B cell (primary cell): Measurements from ENCODE around the gene SPAM1. TPM values are rescaled to one million over a fixed set of nuclear protein-coding genes. Genes with fewer than 3 reads are reported as not detected.

Experiments
- ATAC-seq: fragments of 200-7000 bp; cut with Tn5 transposase; one replicate; pipeline ENCODE4 v1.10.0; 2021; ENCODE audit warnings: low read depth, mild to moderate bottlenecking, moderate number of reproducible peaks, moderate library complexity
- CTCF ChIA-PET: fragments of 350-600 bp; sonication (Branson Sonifier 250); formaldehyde crosslinking; loops from one replicate; lab custom pipeline; 2021; ENCODE audit warnings: antibody characterized with exemption, inconsistent platforms; lab: Charles Lee
- POLR2A ChIA-PET: fragments of 350-600 bp; sonication (Branson Sonifier 250); formaldehyde crosslinking; loops from one replicate; lab custom pipeline; 2021; ENCODE audit warnings: antibody characterized with exemption; lab: Charles Lee
- DNase-seq: peaks from one replicate; pipeline ENCODE4 v3.0.0; 2013
- H2AFZ ChIP-seq: 2 replicates; pipeline ENCODE4 v1.6.1; 2012; ENCODE audit warnings: mild to moderate bottlenecking, low read depth, low read length; ENCODE audit not compliant: insufficient read depth, poor library complexity, severe bottlenecking
- H3K27ac ChIP-seq, 2 donors: 1 replicate in 1 of 2; 2 replicates in 1 of 2; pipeline ENCODE4 v1.5.1; 2012 to 2013; ENCODE audit warnings: low read length in 2 of 2, mild to moderate bottlenecking in 2 of 2, moderate library complexity in 1 of 2
- H3K27me3 ChIP-seq, 4 experiments: fragments of 200-600 bp in 1 of 4; sonication (generic) in 1 of 4; replicated peaks in 1 of 4; 1 replicate in 2 of 4; 2 replicates in 2 of 4; pipeline versions ENCODE4 v1.6.1 to v1.7.0; 2013 to 2016; ENCODE audit warnings: low read length in 3 of 4, mild to moderate bottlenecking in 2 of 4, mixed read lengths in 1 of 4, moderate library complexity in 1 of 4; ENCODE audit not compliant: insufficient read depth in 4 of 4, control insufficient read depth in 3 of 4; ENCODE audit errors: control extremely low read depth in 1 of 4
- H3K36me3 ChIP-seq, 2 experiments: replicated peaks in 1 of 2; 1 replicate in 1 of 2; 2 replicates in 1 of 2; pipeline versions ENCODE4 v1.6.1 to v1.7.1; 2013; ENCODE audit warnings: low read length in 1 of 2; ENCODE audit not compliant: insufficient read depth in 2 of 2, control insufficient read depth in 1 of 2; ENCODE audit errors: control extremely low read depth in 1 of 2, extremely low read depth in 1 of 2
- H3K4me1 ChIP-seq, 2 donors: fragments of 200-600 bp in 1 of 2; sonication (generic) in 1 of 2; 1 replicate in 1 of 2; 2 replicates in 1 of 2; pipeline versions ENCODE4 v1.5.1 to v1.6.1; 2013 to 2017; ENCODE audit warnings: low read length in 2 of 2; ENCODE audit not compliant: control insufficient read depth in 2 of 2, insufficient read depth in 2 of 2
- H3K4me2 ChIP-seq: replicated peaks from 2 replicates; pipeline ENCODE3; 2012; ENCODE audit warnings: mild to moderate bottlenecking, low read depth, low read length; ENCODE audit not compliant: poor library complexity, severe bottlenecking
- H3K4me3 ChIP-seq, 5 experiments: fragments of 200-600 bp in 1 of 5; sonication (generic) in 1 of 5; 1 replicate in 3 of 5; 2 replicates in 2 of 5; pipeline versions ENCODE4 v1.5.1 to v1.7.0; 2011 to 2016; ENCODE audit warnings: low read length in 4 of 5, mild to moderate bottlenecking in 4 of 5, low read depth in 2 of 5, control low read depth in 1 of 5, moderate library complexity in 1 of 5; ENCODE audit not compliant: insufficient read depth in 1 of 5; ENCODE audit errors: control extremely low read depth in 1 of 5, extremely low read depth in 1 of 5
- H3K79me2 ChIP-seq: fragments of 200-600 bp; sonication (generic); one replicate; pipeline ENCODE4 v1.6.0; 2016; ENCODE audit warnings: low read length; ENCODE audit not compliant: control insufficient read depth, insufficient read depth
- H3K9ac ChIP-seq: fragments of 200-600 bp; sonication (generic); 2 replicates; pipeline ENCODE4 v1.6.1; 2017; ENCODE audit warnings: mild to moderate bottlenecking, low read length, moderate library complexity
- H3K9me3 ChIP-seq, 3 donors: one replicate each; pipeline versions ENCODE4 v1.6.1 to v1.7.1; 2013; ENCODE audit warnings: low read length in 2 of 3; ENCODE audit not compliant: control insufficient read depth in 2 of 3, insufficient read depth in 1 of 3; ENCODE audit errors: control extremely low read depth in 1 of 3
- H4K20me1 ChIP-seq: 2 replicates; pipeline ENCODE4 v1.6.0; 2012; ENCODE audit warnings: mild to moderate bottlenecking, low read length; ENCODE audit not compliant: insufficient read depth, control insufficient read depth, poor library complexity, severe bottlenecking
- H3K27ac Mint-ChIP-seq: one replicate; pipeline ENCODE4 v1.8.0; 2021; ENCODE audit warnings: mixed read lengths
- H3K27me3 Mint-ChIP-seq: one replicate; pipeline ENCODE4 v1.8.0; 2021; ENCODE audit warnings: mixed read lengths
- H3K4me1 Mint-ChIP-seq: one replicate; pipeline ENCODE4 v1.8.0; 2021; ENCODE audit warnings: mixed read lengths
- H3K4me3 Mint-ChIP-seq: one replicate; pipeline ENCODE4 v1.8.0; 2021; ENCODE audit warnings: mixed read lengths
- H3K9me3 Mint-ChIP-seq: one replicate; pipeline ENCODE4 v1.8.0; 2022; ENCODE audit warnings: mixed read lengths; ENCODE audit not compliant: insufficient read depth
- CTCF ChIP-seq: fragments of 200-600 bp; IDR thresholded peaks from one replicate; pipeline ENCODE4 v1.8.0; 2022; ENCODE audit warnings: antibody characterized with exemption, mild to moderate bottlenecking
- EZH2 ChIP-seq: IDR thresholded peaks from 2 replicates; pipeline ENCODE4 v1.6.1; 2012; ENCODE audit warnings: borderline replicate concordance, low read depth, mild to moderate bottlenecking, moderate library complexity, low read length; ENCODE audit not compliant: insufficient read depth, poor library complexity, severe bottlenecking
- WGBS: methylation state at CpG from one replicate; pipeline ENCODE4 v1.1.5; 2013; ENCODE audit warnings: missing lambda C conversion rate; ENCODE audit not compliant: insufficient coverage; 5-methylcytosine and 5-hydroxymethylcytosine counted together
- intact Hi-C: fragments of 100-400 bp; cut with micrococcal nuclease; formaldehyde crosslinking; loops from one replicate; pipeline ENCODE4 v1.10.0; 2022
- polyA plus RNA-seq: library from polyadenylated mRNA; depleted of rRNA; stranded (reverse); fragments of >200 nt; gene quantifications from 2 replicates; pipeline ENCODE4 v1.2.3, GENCODE V29; 2012
- total RNA-seq, 2 donors: library from RNA; stranded (reverse); fragments of 120-200 nt in 1 of 2; gene quantifications; 1 replicate in 1 of 2; 2 replicates in 1 of 2; pipeline versions ENCODE4 v1.2.3 to v1.2.4, GENCODE V29; 2013 to 2022

The SPAM1 gene
- total and polyA plus RNA-seq, 2 donors (not counting 1 experiment from before 2014, with no cell fraction given) = 0.04 TPM; not detected in 1

DNA sequence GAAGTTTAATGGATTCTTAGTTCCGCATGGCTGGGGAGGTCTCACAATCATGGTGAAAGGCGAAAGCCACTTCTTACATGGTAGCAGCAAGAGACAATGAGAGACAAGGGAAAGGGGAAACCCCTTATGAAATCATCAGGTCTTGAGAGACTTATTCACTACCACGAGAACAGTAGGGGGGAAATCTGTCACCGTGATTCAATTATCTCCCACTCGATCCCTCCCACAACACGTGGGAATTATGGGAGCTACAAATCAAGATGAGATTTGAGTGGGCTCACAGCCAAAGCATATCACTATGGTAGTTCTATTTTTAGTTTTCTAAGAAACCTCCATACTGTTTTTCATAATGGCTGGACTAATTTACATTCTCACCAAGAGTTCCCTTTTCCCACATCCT, 36.7 kb downstream of the SPAM1 start:
- Mint-ChIP-seq H3K4me1 (no peaks in the 10 kb centered on the region), H3K4me3 (no peak overlapping the region), H3K27me3 (peaks cover 2% of the 10 kb centered on the region), H3K27ac (no peak overlapping the region), H3K9me3 (peaks cover 3% of the 10 kb centered on the region)
- intact Hi-C loops = no loop called here
- H3K9ac ChIP-seq = no peak overlapping the region
- no CpG with 5 or more reads among the region's 6 CpGs for WGBS
- no peaks in the 10 kb centered on the region for H3K9me3 ChIP-seq
- ChIA-PET POLR2A (no interaction called here), CTCF (no interaction called here)
- H4K20me1 ChIP-seq = no peaks in the 10 kb centered on the region
- ATAC-seq (no peak), DNase-seq (no peak)
- no peaks in the 10 kb centered on the region for H3K27me3 ChIP-seq
- no peak overlapping the region for H2AFZ ChIP-seq
- H3K79me2 ChIP-seq = no peaks in the 10 kb centered on the region
- no peak overlapping the region for H3K4me3 ChIP-seq
- no peak overlapping the region for H3K27ac ChIP-seq
- no peaks in the 10 kb centered on the region for H3K4me1 ChIP-seq
- H3K4me2 ChIP-seq = no peak overlapping the region
- H3K36me3 ChIP-seq = no peaks in the 10 kb centered on the region
- TF ChIP-seq EZH2 = no peak
- no peak for TF ChIP-seq CTCF

DNA sequence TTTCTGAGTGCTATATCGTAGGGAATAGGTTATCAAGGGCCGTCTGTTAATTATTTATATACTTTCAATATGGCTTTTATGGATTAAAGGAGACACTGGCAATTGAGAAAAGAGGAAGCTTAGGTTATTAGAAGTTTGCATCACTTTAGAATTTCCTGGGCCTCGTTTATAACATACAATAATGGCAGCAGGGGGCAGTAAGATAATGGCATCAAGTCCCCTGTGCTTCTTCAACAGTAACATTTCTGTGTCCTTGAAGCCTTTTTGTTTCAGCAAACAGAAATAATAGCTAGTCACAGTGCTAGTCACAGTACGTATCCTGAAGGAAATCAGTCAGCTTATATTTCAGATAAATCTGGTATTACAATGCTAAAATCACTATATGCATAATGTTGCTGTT, 41.9 kb downstream of the SPAM1 start:
- WGBS = no CpG with 5 or more reads among the region's 4 CpGs
- H2AFZ ChIP-seq = no peak overlapping the region
- DNase-seq = no peak
- POLR2A ChIA-PET = no interaction called here
- no peaks in the 10 kb centered on the region for H3K27me3 ChIP-seq
- TF ChIP-seq EZH2 (no peak), CTCF (no peak)
- no peaks in the 10 kb centered on the region for H4K20me1 ChIP-seq
- CTCF ChIA-PET = no interaction called here
- no peak overlapping the region for H3K27ac ChIP-seq
- Mint-ChIP-seq H3K9me3 (peaks cover 3% of the 10 kb centered on the region), H3K27ac (no peak overlapping the region), H3K4me3 (no peak overlapping the region), H3K4me1 (no peaks in the 10 kb centered on the region), H3K27me3 (peaks cover 2% of the 10 kb centered on the region)
- no peak for ATAC-seq
- H3K4me1 ChIP-seq = no peaks in the 10 kb centered on the region
- intact Hi-C loops = no loop called here
- H3K9ac ChIP-seq = no peak overlapping the region
- H3K9me3 ChIP-seq = no peaks in the 10 kb centered on the region
- no peaks in the 10 kb centered on the region for H3K79me2 ChIP-seq
- H3K4me2 ChIP-seq = no peak overlapping the region
- no peaks in the 10 kb centered on the region for H3K36me3 ChIP-seq
- no peak overlapping the region for H3K4me3 ChIP-seq
